Measurements from ENCODE around the gene TRPM3.

TRPM3 gene

GRCh38 chr9:70616228-70616990 lies 505.0 kb downstream of the TRPM3 start:
- no peak for DNase-seq (ENCODE audit: low spot score)
- TF ChIP-seq CTCF (IDR thresholded peaks at IDR 0.05; ENCODE audit: borderline replicate concordance, control extremely low read depth, extremely low read depth, insufficient read depth, missing control alignments), result no peak
- in situ Hi-C loops (cut with MboI; ENCODE audit: low sequenced_read_pairs, unreplicated experiment), result no loop called here

- DNase-seq (ENCODE audit: low spot score), result no peak
- no peak for TF ChIP-seq CTCF (IDR thresholded peaks at IDR 0.05; ENCODE audit: borderline replicate concordance, control extremely low read depth, extremely low read depth, insufficient read depth, missing control alignments)
- in situ Hi-C loops (cut with MboI; ENCODE audit: low sequenced_read_pairs, unreplicated experiment), result no loop called here
Observed at GRCh38 chr9:70615464-70616138, 505.8 kb downstream of the TRPM3 start.

GRCh38 chr9:70614786-70615463 lies 506.5 kb downstream of the TRPM3 start:
- no peak for DNase-seq (ENCODE audit: low spot score)
- in situ Hi-C loops (cut with MboI; ENCODE audit: low sequenced_read_pairs, unreplicated experiment), result no loop called here
- TF ChIP-seq CTCF (IDR thresholded peaks at IDR 0.05; ENCODE audit: borderline replicate concordance, control extremely low read depth, extremely low read depth, insufficient read depth, missing control alignments), result no peak

- no peak for TF ChIP-seq CTCF (IDR thresholded peaks at IDR 0.05; ENCODE audit: borderline replicate concordance, control extremely low read depth, extremely low read depth, insufficient read depth, missing control alignments)
- in situ Hi-C loops (cut with MboI; ENCODE audit: low sequenced_read_pairs, unreplicated experiment), result no loop called here
- no peak for DNase-seq (ENCODE audit: low spot score)
Observed at GRCh38 chr9:70613024-70613768, 508.2 kb downstream of the TRPM3 start.

GRCh38 chr9:70610287-70610644 lies 511.2 kb downstream of the TRPM3 start:
- TF ChIP-seq CTCF (IDR thresholded peaks at IDR 0.05; ENCODE audit: borderline replicate concordance, control extremely low read depth, extremely low read depth, insufficient read depth, missing control alignments), result no peak
- no peak for DNase-seq (ENCODE audit: low spot score)
- in situ Hi-C loops (cut with MboI; ENCODE audit: low sequenced_read_pairs, unreplicated experiment), result no loop called here

All from GM13976 (cell line).